A673 (cell line): ENCODE results near the gene PMFBP1. TPM values are rescaled to one million over a fixed set of nuclear protein-coding genes. Genes with fewer than 3 reads are reported as not detected.

Experiments used
- BruUV-seq: library from RNA; stranded (reverse); fragments of 400-500 nt; replicated peaks from 2 replicates; lab custom pipeline; 2021; lab: Mats Ljungman, UMichigan
- CTCF ChIA-PET: fragments of 300-600 bp; sonication (Branson Sonifier 250); formaldehyde crosslinking; loops from one replicate; lab custom pipeline; 2022; ENCODE audit warnings: antibody characterized with exemption; lab: Charles Lee
- POLR2A ChIA-PET: fragments of 300-600 bp; sonication (Branson Sonifier 250); formaldehyde crosslinking; loops from one replicate; lab custom pipeline; 2022; ENCODE audit warnings: antibody characterized with exemption; ENCODE audit not compliant: low non-redundant PET; lab: Charles Lee
- DNase-seq: peaks from one replicate; pipeline ENCODE4 v3.0.0-alpha.2; 2015; ENCODE audit warnings: low spot score
- H3K27ac ChIP-seq: fragments of 200-600 bp; sonication (generic); 2 replicates; pipeline ENCODE4 v1.5.1; 2016; ENCODE audit warnings: mixed run types, low read depth, mild to moderate bottlenecking, mixed read lengths, antibody characterized with exemption, low read length; ENCODE audit not compliant: poor library complexity, severe bottlenecking
- H3K27me3 ChIP-seq: fragments of 200-600 bp; sonication (generic); replicated peaks from 2 replicates; pipeline ENCODE4 v1.6.1; 2017; ENCODE audit warnings: mixed run types, low read depth, mild to moderate bottlenecking, mixed read lengths, antibody characterized with exemption, low read length; ENCODE audit not compliant: insufficient read depth, poor library complexity
- H3K36me3 ChIP-seq: fragments of 200-600 bp; sonication (generic); 2 replicates; pipeline ENCODE4 v1.6.1; 2016; ENCODE audit warnings: mixed run types, mild to moderate bottlenecking, mixed read lengths, antibody characterized with exemption, low read length; ENCODE audit not compliant: insufficient read depth, poor library complexity, severe bottlenecking
- H3K4me1 ChIP-seq: fragments of 200-600 bp; sonication (generic); 2 replicates; pipeline ENCODE4 v1.6.1; 2017; ENCODE audit warnings: mixed run types, mild to moderate bottlenecking, mixed read lengths, antibody characterized with exemption, low read length; ENCODE audit not compliant: insufficient read depth, poor library complexity, severe bottlenecking
- H3K4me3 ChIP-seq: fragments of 200-600 bp; sonication (generic); 2 replicates; pipeline ENCODE4 v1.5.1; 2016; ENCODE audit warnings: low read depth, mixed run types, mild to moderate bottlenecking, mixed read lengths, low read length; ENCODE audit not compliant: poor library complexity, severe bottlenecking
- H3K9me3 ChIP-seq: fragments of 200-600 bp; sonication (generic); 2 replicates; pipeline ENCODE4 v1.6.1; 2016; ENCODE audit warnings: mixed run types, low read depth, mild to moderate bottlenecking, mixed read lengths, antibody characterized with exemption, low read length; ENCODE audit not compliant: poor library complexity, severe bottlenecking
- CTCF ChIP-seq: fragments of 300-800, 200-600 bp; sonication (generic); conservative IDR thresholded peaks from 2 replicates; pipeline ENCODE4 v1.5.1; 2017; ENCODE audit warnings: low read depth, mild to moderate bottlenecking, antibody characterized with exemption, low read length, moderate library complexity, mixed read lengths
- EZH2 ChIP-seq: fragments of 200-600 bp; sonication (generic); IDR thresholded peaks from 2 replicates; pipeline ENCODE4 v1.6.1; 2017; ENCODE audit warnings: borderline replicate concordance, low read depth, mild to moderate bottlenecking, mixed read lengths, antibody characterized with exemption, low read length; ENCODE audit not compliant: poor library complexity, severe bottlenecking
- intact Hi-C: fragments of 100-400 bp; cut with micrococcal nuclease; formaldehyde crosslinking; loops from one replicate; pipeline ENCODE4 v1.10.0; 2022; ENCODE audit not compliant: unreplicated experiment
- total RNA-seq: library from RNA; stranded (reverse); gene quantifications from 2 replicates; pipeline ENCODE4 v1.2.3, GENCODE V29; 2021

Gene PMFBP1
- total RNA-seq, 1 experiment from 2014 or later = 1.2 TPM

GRCh38 chr16:72072514-72073342 is 99.2 kb downstream of the PMFBP1 start:
- no peak overlapping the region for H3K4me3 ChIP-seq
- H3K36me3 ChIP-seq = no peaks in the 10 kb centered on the region
- H3K27ac ChIP-seq = no peak overlapping the region
- CTCF ChIA-PET = no interaction called here
- H3K9me3 ChIP-seq = no peaks in the 10 kb centered on the region
- no peak for TF ChIP-seq EZH2
- TF ChIP-seq CTCF = no peak
- no peaks in the 10 kb centered on the region for H3K27me3 ChIP-seq
- DNase-seq = no peak
- intact Hi-C loops = no loop called here
- no TSS peak for BruUV-seq
- no peaks in the 10 kb centered on the region for H3K4me1 ChIP-seq
- POLR2A ChIA-PET = no interaction called here

Other genes with a start within 250 kb of the PMFBP1 start
- gene PKD1L3, start 171.8 kb downstream of the PMFBP1 start, total RNA-seq = not detected in 2 replicates
- 12.8 and 14.4 TPM in 2 replicates for gene DHODH, start 163.4 kb downstream of the PMFBP1 start, total RNA-seq
- not detected in 2 replicates for gene HP, start 117.7 kb downstream of the PMFBP1 start, total RNA-seq
- not detected in 2 replicates for gene HPR, start 108.9 kb downstream of the PMFBP1 start, total RNA-seq
- 15.8 and 17.6 TPM in 2 replicates for gene TXNL4B, start 78.5 kb downstream of the PMFBP1 start, total RNA-seq
- gene DHX38, start 78.3 kb downstream of the PMFBP1 start, total RNA-seq = 77.7 and 91.0 TPM in 2 replicates